Mucosa of descending colon (tissue), 3 donors: ENCODE results near the gene DHDH. TPM values are rescaled to one million over a fixed set of nuclear protein-coding genes. Genes with fewer than 3 reads are reported as not detected.

Experiments used
- ATAC-seq: fragments of 200-7000 bp; cut with Tn5 transposase; one replicate; pipeline ENCODE4 v1.9.1; 2020; ENCODE audit warnings: mild to moderate bottlenecking, moderate library complexity
- DNase-seq, 3 donors: peaks; one replicate each; pipeline ENCODE4 v3.0.0-alpha.2; 2020
- H3K36me3 ChIP-seq: fragments of 200-600 bp; one replicate; pipeline ENCODE4 v1.8.0; 2021; ENCODE audit warnings: low read depth, mild to moderate bottlenecking
- H3K4me1 ChIP-seq: fragments of 200-600 bp; one replicate; pipeline ENCODE4 v1.8.0; 2021; ENCODE audit warnings: low read depth, mild to moderate bottlenecking
- H3K4me3 ChIP-seq: fragments of 200-600 bp; one replicate; pipeline ENCODE4 v1.8.0; 2021; ENCODE audit warnings: mild to moderate bottlenecking
- H3K9me3 ChIP-seq: fragments of 200-600 bp; one replicate; pipeline ENCODE4 v1.8.0; 2021; ENCODE audit warnings: mild to moderate bottlenecking
- intact Hi-C, 2 donors: fragments of 100-400 bp; cut with DNase I in 1 of 2; cut with micrococcal nuclease in 1 of 2; formaldehyde crosslinking; loops; one replicate each; pipeline versions ENCODE4 v1.11.0 to v1.11.1; 2022; cut with DNase I, micrococcal nuclease
- total RNA-seq, 3 donors: library from RNA; stranded (reverse); fragmentation: NEBNext Ultra II Directional in 2 of 3; extraction: Animal tissue kit (Norgen Biotek cat#: 25700) in 2 of 3; gene quantifications; one replicate each; pipeline versions ENCODE4 v1.2.1 to v1.2.4, GENCODE V29; 2021 to 2023
- TF ChIP-seq, protein P1 (sequence below): fragments of 200-600 bp; IDR thresholded peaks from one replicate; pipeline ENCODE4 v1.8.0; 2022; ENCODE audit warnings: antibody characterized with exemption, mild to moderate bottlenecking
- donor health status: DM: no; HTN: no; CAD: no; lungs with moderate emphysema.
- donor health status: DM: no; HTN: no; CAD: no.
- donor health status: DM: no; HTN: yes; CAD: no.

The DHDH gene
- total RNA-seq, 3 donors from 2014 or later = 0.52 TPM; not detected in 2

GRCh38 chr19:48958006-48958405, 24.5 kb downstream of the DHDH start:
- H3K36me3 ChIP-seq = no peaks in the 10 kb centered on the region
- H3K9me3 ChIP-seq = no peaks in the 10 kb centered on the region
- peaks cover 35% of the 10 kb centered on the region for H3K4me1 ChIP-seq
- H3K4me3 ChIP-seq = no peak overlapping the region
- DNase-seq (no peak), ATAC-seq (no peak)
- intact Hi-C loops = no loop called here
- TF ChIP-seq, protein P1, sequence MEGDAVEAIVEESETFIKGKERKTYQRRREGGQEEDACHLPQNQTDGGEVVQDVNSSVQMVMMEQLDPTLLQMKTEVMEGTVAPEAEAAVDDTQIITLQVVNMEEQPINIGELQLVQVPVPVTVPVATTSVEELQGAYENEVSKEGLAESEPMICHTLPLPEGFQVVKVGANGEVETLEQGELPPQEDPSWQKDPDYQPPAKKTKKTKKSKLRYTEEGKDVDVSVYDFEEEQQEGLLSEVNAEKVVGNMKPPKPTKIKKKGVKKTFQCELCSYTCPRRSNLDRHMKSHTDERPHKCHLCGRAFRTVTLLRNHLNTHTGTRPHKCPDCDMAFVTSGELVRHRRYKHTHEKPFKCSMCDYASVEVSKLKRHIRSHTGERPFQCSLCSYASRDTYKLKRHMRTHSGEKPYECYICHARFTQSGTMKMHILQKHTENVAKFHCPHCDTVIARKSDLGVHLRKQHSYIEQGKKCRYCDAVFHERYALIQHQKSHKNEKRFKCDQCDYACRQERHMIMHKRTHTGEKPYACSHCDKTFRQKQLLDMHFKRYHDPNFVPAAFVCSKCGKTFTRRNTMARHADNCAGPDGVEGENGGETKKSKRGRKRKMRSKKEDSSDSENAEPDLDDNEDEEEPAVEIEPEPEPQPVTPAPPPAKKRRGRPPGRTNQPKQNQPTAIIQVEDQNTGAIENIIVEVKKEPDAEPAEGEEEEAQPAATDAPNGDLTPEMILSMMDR = no peak

- TF ChIP-seq, protein P1 = no peak
- Histone ChIP-seq H3K4me1 (peaks cover 42% of the 10 kb centered on the region), H3K9me3 (no peaks in the 10 kb centered on the region), H3K4me3 (no peak overlapping the region), H3K36me3 (no peaks in the 10 kb centered on the region)
- ATAC-seq (no peak), DNase-seq (no peak)
- intact Hi-C loops = loop anchor here in 1 of 2 donors (10.0 kb wide), 1 partner anchor 85 kb away; the partner anchor contains the start of gene PPP1R15A
Observed at GRCh38 chr19:48959341-48960239, 26.1 kb downstream of the DHDH start.

GRCh38 chr19:48961051-48961649, 27.7 kb downstream of the DHDH start:
- Histone ChIP-seq H3K36me3 (no peaks in the 10 kb centered on the region), H3K9me3 (no peaks in the 10 kb centered on the region), H3K4me1 (peaks cover 38% of the 10 kb centered on the region), H3K4me3 (no peak overlapping the region)
- intact Hi-C loops = loop anchor here in 1 of 2 donors (10.0 kb wide), 1 partner anchor 86 kb away; the partner anchor contains the start of gene PPP1R15A
- DNase-seq = peak; percentile 43 to 62 (median 59)
- ATAC-seq = no peak
- TF ChIP-seq, protein P1 = no peak

GRCh38 chr19:48961673-48962028, 28.2 kb downstream of the DHDH start:
- peaks cover 41% of the 10 kb centered on the region for H3K4me1 ChIP-seq
- peak; percentile 28 to 62 (median 56) for DNase-seq
- no peaks in the 10 kb centered on the region for H3K9me3 ChIP-seq
- H3K36me3 ChIP-seq = no peaks in the 10 kb centered on the region
- intact Hi-C loops = loop anchor here in 1 of 2 donors (10.0 kb wide), 1 partner anchor 87 kb away; the partner anchor contains the start of gene PPP1R15A
- no peak overlapping the region for H3K4me3 ChIP-seq
- TF ChIP-seq, protein P1 = no peak
- ATAC-seq = no peak

- Histone ChIP-seq H3K4me3 (no peak overlapping the region), H3K9me3 (no peaks in the 10 kb centered on the region), H3K36me3 (no peaks in the 10 kb centered on the region), H3K4me1 (peaks cover 47% of the 10 kb centered on the region)
- TF ChIP-seq, protein P1 = no peak
- intact Hi-C loops = loop anchor here in 1 of 2 donors (10.0 kb wide), 1 partner anchor 87 kb away; the partner anchor contains the start of gene PPP1R15A
- DNase-seq (peak; percentile 86 to 94 (median 90)), ATAC-seq (peak; percentile 73)
Observed at GRCh38 chr19:48962029-48962848, 28.7 kb downstream of the DHDH start.
